HCT116 (cell line): ENCODE results near the gene KCNJ16. TPM values are rescaled to one million over a fixed set of nuclear protein-coding genes. Genes with fewer than 3 reads are reported as not detected.

Source experiments
- ATAC-seq: fragments of 200-7000 bp; cut with Tn5 transposase; 2 replicates; pipeline ENCODE4 v1.9.1; 2020; ENCODE audit warnings: mild to moderate bottlenecking, moderate library complexity
- BruUV-seq: library from RNA; stranded (reverse); fragments of 400-500 nt; replicated peaks from 2 replicates; lab custom pipeline; 2021; lab: Mats Ljungman, UMichigan
- CTCF ChIA-PET: fragments of 300-600 bp; sonication (Branson Sonifier 250); formaldehyde crosslinking; loops from one replicate; lab custom pipeline; 2021; ENCODE audit warnings: antibody characterized with exemption; lab: Charles Lee
- POLR2A ChIA-PET: fragments of 300-600, 350-600 bp; sonication (Branson Sonifier 250); formaldehyde crosslinking; loops from one replicate; lab custom pipeline; 2021; ENCODE audit warnings: antibody characterized with exemption; lab: Charles Lee
- RAD21 ChIA-PET, 2 experiments: fragments of 300-600 bp; sonication (Branson Sonifier 250); formaldehyde crosslinking; loops; one replicate each; lab custom pipeline; 2023; ENCODE audit warnings: low total read pairs in 2 of 2; ENCODE audit not compliant: uncharacterized antibody in 2 of 2, unreplicated experiment in 2 of 2, low non-redundant PET in 1 of 2; lab: Charles Lee
- DNase-seq: peaks from one replicate; pipeline ENCODE4 v3.0.0-alpha.2; 2010; ENCODE audit warnings: low read depth, low spot score
- H2AFZ ChIP-seq: fragments of 200-600 bp; shearing (Covaris generic), sonication (generic); 2 replicates; pipeline ENCODE4 v1.6.1; 2017; ENCODE audit warnings: low read depth, mixed run types, mixed read lengths, antibody characterized with exemption, low read length; ENCODE audit not compliant: poor library complexity, severe bottlenecking
- H3K27ac ChIP-seq: 2 replicates; pipeline ENCODE4 v1.5.1; 2012; ENCODE audit warnings: low read depth, low read length
- H3K27me3 ChIP-seq: fragments of 200-600 bp; sonication (generic); 2 replicates; pipeline ENCODE4 v1.6.1; 2016; ENCODE audit warnings: mixed run types, low read length, mixed read lengths; ENCODE audit not compliant: insufficient read depth
- H3K36me3 ChIP-seq, 2 experiments: fragments of 200-500 bp in 1 of 2; fragments of 200-600 bp in 1 of 2; sonication (Bioruptor generic) in 1 of 2; sonication (generic) in 1 of 2; 2 replicates each; pipeline versions ENCODE4 v1.5.1 to v1.6.1; 2014 to 2016; ENCODE audit warnings: low read length in 2 of 2, inconsistent platforms in 1 of 2, mixed read lengths in 1 of 2, mixed run types in 1 of 2; ENCODE audit not compliant: insufficient read depth in 2 of 2, control insufficient read depth in 1 of 2
- H3K4me1 ChIP-seq, 2 experiments: fragments of 200-600 bp in 1 of 2; sonication (generic) in 1 of 2; 2 replicates each; pipeline versions ENCODE4 v1.5.1 to v1.6.1; 2012 to 2017; ENCODE audit warnings: low read length in 2 of 2, inconsistent platforms in 1 of 2, mild to moderate bottlenecking in 1 of 2, mixed read lengths in 1 of 2, mixed run types in 1 of 2, moderate library complexity in 1 of 2; ENCODE audit not compliant: insufficient read depth in 2 of 2, control insufficient read depth in 1 of 2
- H3K4me2 ChIP-seq: fragments of 200-600 bp; sonication (generic); 2 replicates; pipeline ENCODE4 v1.6.1; 2017; ENCODE audit warnings: mixed run types, low read length, mixed read lengths
- H3K4me3 ChIP-seq, 2 experiments: fragments of 200-600 bp in 1 of 2; sonication (generic) in 1 of 2; replicated peaks in 1 of 2; 2 replicates each; pipeline ENCODE4 v1.5.1; 2011 to 2016; ENCODE audit warnings: low read length in 2 of 2, control low read depth in 1 of 2, low read depth in 1 of 2, mild to moderate bottlenecking in 1 of 2, mixed read lengths in 1 of 2, mixed run types in 1 of 2
- H3K79me2 ChIP-seq: fragments of 200-600 bp; sonication (generic); 2 replicates; pipeline ENCODE4 v1.6.1; 2017; ENCODE audit warnings: mild to moderate bottlenecking, mixed run types, low read length, moderate library complexity, mixed read lengths; ENCODE audit not compliant: insufficient read depth
- H3K9ac ChIP-seq: fragments of 200-600 bp; sonication (generic); 2 replicates; pipeline ENCODE4 v1.6.1; 2016; ENCODE audit warnings: low read length, mixed read lengths
- H3K9me2 ChIP-seq: fragments of 200-600 bp; sonication (generic), shearing (Covaris generic); 2 replicates; pipeline ENCODE4 v1.6.1; 2017; ENCODE audit warnings: mixed run types, mild to moderate bottlenecking, moderate library complexity; ENCODE audit not compliant: insufficient read depth
- H3K9me3 ChIP-seq, 2 experiments: fragments of 200-500 bp in 1 of 2; fragments of 200-600 bp in 1 of 2; sonication (Bioruptor generic) in 1 of 2; sonication (generic) in 1 of 2; 2 replicates each; pipeline ENCODE4 v1.6.1; 2014 to 2017; ENCODE audit warnings: low read length in 2 of 2, mixed read lengths in 2 of 2, inconsistent platforms in 1 of 2, low read depth in 1 of 2, mild to moderate bottlenecking in 1 of 2, mixed run types in 1 of 2, moderate library complexity in 1 of 2; ENCODE audit not compliant: control insufficient read depth in 1 of 2, insufficient read depth in 1 of 2
- H4K20me1 ChIP-seq: fragments of 200-600 bp; sonication (generic), shearing (Covaris generic); 2 replicates; pipeline ENCODE4 v1.6.1; 2017; ENCODE audit warnings: mixed run types, mild to moderate bottlenecking, moderate library complexity; ENCODE audit not compliant: insufficient read depth
- ATF3 ChIP-seq: IDR thresholded peaks from 2 replicates; pipeline ENCODE4 v1.6.1; 2012
- CBX3 ChIP-seq: IDR thresholded peaks from 2 replicates; pipeline ENCODE4 v1.6.1; 2012; ENCODE audit warnings: low read depth
- CEBPB ChIP-seq: IDR thresholded peaks from 2 replicates; pipeline ENCODE4 v1.6.1; 2012; ENCODE audit warnings: low read depth
- EGR1 ChIP-seq: IDR thresholded peaks from 2 replicates; pipeline ENCODE4 v1.6.1; 2012; ENCODE audit warnings: low read depth
- ELF1 ChIP-seq: IDR thresholded peaks from 2 replicates; pipeline ENCODE4 v1.6.1; 2012; ENCODE audit warnings: low read depth, borderline replicate concordance
- EZH2 ChIP-seq: fragments of 200-600 bp; sonication (generic); IDR thresholded peaks from 2 replicates; pipeline ENCODE4 v1.6.1; 2017; ENCODE audit warnings: antibody characterized with exemption, mixed run types
- EZH2phosphoT487 ChIP-seq: fragments of 200-600 bp; IDR thresholded peaks from 2 replicates; pipeline ENCODE4 v1.6.1; 2018; ENCODE audit warnings: antibody characterized with exemption, borderline replicate concordance
- FOSL1 ChIP-seq: IDR thresholded peaks from 2 replicates; pipeline ENCODE4 v1.6.1; 2012; ENCODE audit warnings: low read depth
- JUND ChIP-seq: IDR thresholded peaks from 2 replicates; pipeline ENCODE4 v1.6.1; 2012
- MAX ChIP-seq: IDR thresholded peaks from 2 replicates; pipeline ENCODE4 v1.6.1; 2012
- POLR2A ChIP-seq: IDR thresholded peaks from 2 replicates; pipeline ENCODE4 v1.7.0; 2011; ENCODE audit warnings: borderline replicate concordance; ENCODE audit not compliant: insufficient read depth, insufficient read length; ENCODE audit errors: extremely low read depth
- POLR2AphosphoS5 ChIP-seq: IDR thresholded peaks from 2 replicates; pipeline ENCODE4 v1.6.1; 2011; ENCODE audit warnings: mild to moderate bottlenecking, low read depth, low read length, moderate library complexity
- SIN3A ChIP-seq: IDR thresholded peaks from 2 replicates; pipeline ENCODE4 v1.6.1; 2012; ENCODE audit warnings: low read depth
- SP1 ChIP-seq: IDR thresholded peaks from 2 replicates; pipeline ENCODE4 v1.6.1; 2012; ENCODE audit warnings: low read depth
- SRF ChIP-seq: IDR thresholded peaks from 2 replicates; pipeline ENCODE4 v1.6.1; 2012; ENCODE audit warnings: low read depth
- TCF7L2 ChIP-seq: IDR thresholded peaks from 2 replicates; pipeline ENCODE4 v1.7.0; 2011; ENCODE audit warnings: borderline replicate concordance, inconsistent platforms; ENCODE audit not compliant: insufficient read depth, insufficient read length; ENCODE audit errors: extremely low read depth
- YY1 ChIP-seq: IDR thresholded peaks from 2 replicates; pipeline ENCODE4 v1.6.1; 2011; ENCODE audit warnings: low read length, low read depth, moderate library complexity, mild to moderate bottlenecking; ENCODE audit not compliant: insufficient replicate concordance; ENCODE audit errors: extremely low read depth
- ZFX ChIP-seq: fragments of 450-650 bp; IDR thresholded peaks from 2 replicates; pipeline ENCODE4 v1.6.1; 2017
- ZNF274 ChIP-seq: fragments of 200-500 bp; sonication (Bioruptor generic); IDR thresholded peaks from 2 replicates; pipeline ENCODE4 v1.6.1; 2014; ENCODE audit warnings: mild to moderate bottlenecking, low read depth, low read length, inconsistent platforms
- intact Hi-C: fragments of 100-400 bp; cut with micrococcal nuclease; formaldehyde crosslinking; loops from 2 replicates; pipeline ENCODE4 v1.10.0; 2022
- total RNA-seq: library from RNA; stranded (reverse); gene quantifications from one replicate; pipeline ENCODE4 v1.2.1, GENCODE V29; 2021; ENCODE audit not compliant: unreplicated experiment
- TF ChIP-seq, protein P1 (sequence below): IDR thresholded peaks from 2 replicates; pipeline ENCODE4 v1.6.1; 2012; ENCODE audit warnings: low read depth

The KCNJ16 gene
- total RNA-seq, 1 experiment from 2014 or later: not detected

DNA sequence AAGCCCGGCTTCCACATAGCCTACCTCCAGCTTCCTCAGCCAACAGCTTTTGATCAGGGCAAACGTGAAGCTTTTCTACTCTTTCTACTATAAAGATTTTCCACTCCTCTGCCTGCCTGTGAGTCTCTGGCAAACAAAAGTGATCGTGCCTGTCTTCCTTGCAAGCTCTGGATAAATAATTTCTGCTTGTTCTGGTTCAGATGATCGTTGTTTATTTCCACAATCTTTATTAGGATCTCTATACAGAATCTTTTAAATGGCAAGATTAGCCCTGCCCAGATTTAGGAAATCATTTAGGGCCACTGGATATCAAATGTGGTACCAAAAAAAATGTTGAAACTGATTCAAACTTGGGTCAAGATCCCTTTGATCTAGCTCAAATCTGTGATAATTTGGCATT, 20.4 kb downstream of the KCNJ16 start:
- H3K9me2 ChIP-seq: no peaks in the 10 kb centered on the region
- intact Hi-C loops: no loop called here
- H3K27me3 ChIP-seq: no peaks in the 10 kb centered on the region
- ChIA-PET CTCF (no interaction called here), POLR2A (no interaction called here), RAD21 (no interaction called here)
- H3K9me3 ChIP-seq: peaks cover 0 to 30% of the 10 kb centered on the region in 2 experiments; a peak in 2 of 4 replicates
- no peak for DNase-seq
- no peaks in the 10 kb centered on the region for H3K4me1 ChIP-seq
- BruUV-seq: no TSS peak
- H3K4me2 ChIP-seq: no peak overlapping the region
- no peak overlapping the region for H3K4me3 ChIP-seq
- no peak overlapping the region for H3K9ac ChIP-seq
- H3K27ac ChIP-seq: no peak overlapping the region
- H4K20me1 ChIP-seq: no peaks in the 10 kb centered on the region
- no peaks in the 10 kb centered on the region for H3K36me3 ChIP-seq
- no peak for ATAC-seq
- H2AFZ ChIP-seq: no peak overlapping the region
- TF ChIP-seq ZNF274 (no peak), SRF (no peak), FOSL1 (no peak), ATF3 (no peak), EGR1 (no peak), POLR2AphosphoS5 (no peak), TCF7L2 (no peak), EZH2phosphoT487 (no peak), ZFX (no peak), ELF1 (no peak), CBX3 (no peak), EZH2 (no peak), POLR2A (no peak), MAX (no peak), SIN3A (no peak), SP1 (no peak), CEBPB (no peak), JUND (no peak), YY1 (no peak)
- TF ChIP-seq, protein P1, sequence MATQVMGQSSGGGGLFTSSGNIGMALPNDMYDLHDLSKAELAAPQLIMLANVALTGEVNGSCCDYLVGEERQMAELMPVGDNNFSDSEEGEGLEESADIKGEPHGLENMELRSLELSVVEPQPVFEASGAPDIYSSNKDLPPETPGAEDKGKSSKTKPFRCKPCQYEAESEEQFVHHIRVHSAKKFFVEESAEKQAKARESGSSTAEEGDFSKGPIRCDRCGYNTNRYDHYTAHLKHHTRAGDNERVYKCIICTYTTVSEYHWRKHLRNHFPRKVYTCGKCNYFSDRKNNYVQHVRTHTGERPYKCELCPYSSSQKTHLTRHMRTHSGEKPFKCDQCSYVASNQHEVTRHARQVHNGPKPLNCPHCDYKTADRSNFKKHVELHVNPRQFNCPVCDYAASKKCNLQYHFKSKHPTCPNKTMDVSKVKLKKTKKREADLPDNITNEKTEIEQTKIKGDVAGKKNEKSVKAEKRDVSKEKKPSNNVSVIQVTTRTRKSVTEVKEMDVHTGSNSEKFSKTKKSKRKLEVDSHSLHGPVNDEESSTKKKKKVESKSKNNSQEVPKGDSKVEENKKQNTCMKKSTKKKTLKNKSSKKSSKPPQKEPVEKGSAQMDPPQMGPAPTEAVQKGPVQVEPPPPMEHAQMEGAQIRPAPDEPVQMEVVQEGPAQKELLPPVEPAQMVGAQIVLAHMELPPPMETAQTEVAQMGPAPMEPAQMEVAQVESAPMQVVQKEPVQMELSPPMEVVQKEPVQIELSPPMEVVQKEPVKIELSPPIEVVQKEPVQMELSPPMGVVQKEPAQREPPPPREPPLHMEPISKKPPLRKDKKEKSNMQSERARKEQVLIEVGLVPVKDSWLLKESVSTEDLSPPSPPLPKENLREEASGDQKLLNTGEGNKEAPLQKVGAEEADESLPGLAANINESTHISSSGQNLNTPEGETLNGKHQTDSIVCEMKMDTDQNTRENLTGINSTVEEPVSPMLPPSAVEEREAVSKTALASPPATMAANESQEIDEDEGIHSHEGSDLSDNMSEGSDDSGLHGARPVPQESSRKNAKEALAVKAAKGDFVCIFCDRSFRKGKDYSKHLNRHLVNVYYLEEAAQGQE: no peak
- H3K79me2 ChIP-seq: no peaks in the 10 kb centered on the region
